ENCODE results near the gene CIRBP.

The CIRBP gene

DNA sequence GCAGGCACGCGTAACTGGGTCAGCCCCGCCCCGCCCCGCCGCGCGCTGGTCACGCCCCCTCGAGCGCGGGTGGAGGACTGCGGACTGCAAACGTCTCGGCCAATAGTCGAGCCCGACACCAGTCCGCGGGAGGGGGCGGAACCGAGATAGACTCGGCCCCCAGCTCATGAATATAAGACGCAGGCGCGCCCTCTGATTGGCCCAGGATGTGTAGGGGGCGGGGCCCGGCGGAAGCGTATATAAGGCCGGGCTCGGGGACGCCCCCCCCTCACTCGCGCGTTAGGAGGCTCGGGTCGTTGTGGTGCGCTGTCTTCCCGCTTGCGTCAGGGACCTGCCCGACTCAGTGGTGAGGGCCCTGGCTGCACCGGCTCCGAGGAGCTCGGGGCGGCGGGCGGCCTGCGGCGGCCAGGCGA is at the start of gene CIRBP:
CIRBP (plus strand) TSS at position 268 of the 413 bp plus-strand sequence. CDS start 1,602 bp downstream, outside the sequence.
- peak; percentile 99 for DNase-seq

DNA sequence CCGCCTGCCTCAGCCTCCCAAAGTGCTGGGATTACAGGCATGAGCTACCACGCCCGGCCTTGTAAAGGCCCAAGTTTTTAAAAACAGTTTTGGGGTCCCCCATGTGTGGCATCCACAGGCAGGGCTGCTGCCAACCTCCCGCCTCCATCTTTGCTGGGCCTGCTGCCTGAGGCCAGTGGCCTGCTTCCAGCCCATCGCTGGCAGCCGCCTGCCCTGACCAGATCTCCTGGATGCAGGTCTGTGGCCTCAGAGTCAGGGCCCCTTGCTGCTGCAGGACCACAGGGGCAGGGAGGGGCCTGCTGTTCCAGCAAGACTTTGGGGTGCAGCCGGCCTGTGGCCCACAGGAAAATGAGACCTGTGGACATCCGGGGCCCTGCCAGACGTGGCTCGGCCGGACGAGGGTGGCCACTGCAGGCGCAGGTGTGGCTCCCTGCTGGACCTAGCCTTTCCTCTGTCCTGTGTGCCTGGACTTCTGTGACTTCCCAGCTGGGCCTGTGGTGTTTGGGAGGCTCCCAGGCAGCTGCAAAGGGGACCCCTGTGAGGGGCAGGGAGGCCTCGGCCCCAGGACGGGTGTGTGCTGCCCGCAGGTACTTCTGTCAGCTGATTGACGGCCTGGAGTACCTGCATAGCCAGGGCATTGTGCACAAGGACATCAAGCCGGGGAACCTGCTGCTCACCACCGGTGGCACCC is 49.2 kb upstream of the CIRBP start:
- no peak for DNase-seq

DNA sequence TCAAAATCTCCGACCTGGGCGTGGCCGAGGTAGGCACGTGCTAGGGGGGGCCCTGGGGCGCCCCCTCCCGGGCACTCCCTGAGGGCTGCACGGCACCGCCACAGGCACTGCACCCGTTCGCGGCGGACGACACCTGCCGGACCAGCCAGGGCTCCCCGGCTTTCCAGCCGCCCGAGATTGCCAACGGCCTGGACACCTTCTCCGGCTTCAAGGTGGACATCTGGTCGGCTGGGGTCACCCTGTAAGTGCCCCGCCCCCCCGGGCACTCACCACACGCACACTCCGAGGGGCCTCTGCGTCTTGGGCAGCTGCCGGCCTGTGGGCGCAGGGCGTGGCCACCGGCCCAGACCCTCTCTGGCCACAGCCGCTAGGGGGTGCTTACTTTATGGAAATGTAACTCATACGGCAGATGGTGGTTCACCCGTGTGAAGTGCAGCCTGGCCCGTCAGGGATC is 48.6 kb upstream of the CIRBP start:
- DNase-seq, result no peak

DNA sequence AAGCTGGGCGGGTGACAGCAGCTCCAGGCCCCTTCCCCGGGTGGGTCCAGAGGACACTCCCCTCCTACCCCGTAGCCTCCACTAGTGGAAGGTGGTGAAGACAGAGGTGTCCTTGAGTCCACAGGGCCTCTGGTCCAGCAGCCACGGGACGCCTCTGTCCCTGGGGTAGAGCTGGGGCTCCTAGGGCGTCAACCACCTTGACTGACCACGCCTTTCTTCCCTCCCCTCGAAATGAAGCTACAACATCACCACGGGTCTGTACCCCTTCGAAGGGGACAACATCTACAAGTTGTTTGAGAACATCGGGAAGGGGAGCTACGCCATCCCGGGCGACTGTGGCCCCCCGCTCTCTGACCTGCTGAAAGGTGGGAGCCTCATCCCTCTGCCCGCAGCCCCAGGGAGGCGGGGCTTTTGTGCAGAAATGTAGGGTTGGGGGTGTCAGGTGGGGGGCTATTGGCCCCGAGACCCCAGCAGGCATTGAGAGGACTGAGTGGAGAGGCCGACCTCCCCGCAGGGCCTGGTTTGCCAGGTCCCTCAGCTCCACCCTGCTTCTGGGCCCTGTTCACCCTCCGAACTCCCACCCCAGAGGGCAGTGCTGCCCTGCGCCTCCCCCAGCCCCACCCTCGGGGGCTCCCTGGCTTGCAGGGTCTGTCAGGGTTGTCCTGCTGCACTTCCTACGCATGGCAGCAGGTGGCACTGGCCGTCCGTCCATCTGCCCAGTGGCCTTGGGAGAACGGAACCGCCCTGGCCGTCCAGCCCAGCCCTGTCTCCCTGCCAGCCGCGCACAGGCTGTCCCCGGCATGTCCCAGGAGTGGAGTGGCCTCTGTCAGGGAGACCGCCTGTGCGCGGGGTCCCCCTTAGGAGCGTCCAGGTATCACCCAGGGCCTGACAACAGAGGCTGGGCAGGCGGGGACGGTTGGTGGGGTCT is 47.9 kb upstream of the CIRBP start:
- no peak for DNase-seq

DNA sequence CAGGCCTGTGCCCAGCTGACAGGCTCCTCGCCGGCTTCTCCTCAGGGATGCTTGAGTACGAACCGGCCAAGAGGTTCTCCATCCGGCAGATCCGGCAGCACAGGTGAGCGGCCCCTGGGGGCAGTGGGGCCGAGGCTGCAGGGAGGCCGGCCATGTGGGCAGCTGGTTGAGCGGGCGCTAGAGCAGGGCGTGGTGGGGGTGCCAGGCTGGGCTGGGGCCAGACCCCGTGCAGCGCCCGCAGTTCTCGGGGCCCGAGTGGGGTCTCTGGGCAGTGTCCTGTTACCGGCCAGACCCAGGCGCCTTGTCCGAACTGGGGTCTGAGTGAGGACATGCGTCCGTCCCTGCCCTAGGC is 47.3 kb upstream of the CIRBP start:
- no peak for DNase-seq

DNA sequence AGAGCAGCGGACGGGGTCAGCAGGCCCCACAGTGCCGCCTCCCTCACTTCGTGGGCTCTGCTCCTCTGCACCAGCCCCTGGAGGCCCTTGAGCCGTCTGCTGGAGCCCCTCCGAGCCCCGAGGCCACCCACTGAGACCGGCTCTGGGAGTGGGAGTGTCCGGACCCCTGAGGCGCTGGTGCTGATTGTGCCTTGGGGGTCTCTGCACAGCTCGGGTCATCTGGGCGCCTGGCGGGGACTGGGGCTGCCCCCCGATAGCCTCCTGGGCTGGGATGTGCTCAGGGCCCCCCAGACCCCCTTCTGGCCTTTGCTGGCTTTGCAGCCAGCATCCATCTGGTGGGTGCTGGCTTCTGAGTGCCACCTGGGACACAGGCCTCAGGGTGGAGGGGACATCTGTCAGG is 46.7 kb upstream of the CIRBP start:
- no peak for DNase-seq

DNA sequence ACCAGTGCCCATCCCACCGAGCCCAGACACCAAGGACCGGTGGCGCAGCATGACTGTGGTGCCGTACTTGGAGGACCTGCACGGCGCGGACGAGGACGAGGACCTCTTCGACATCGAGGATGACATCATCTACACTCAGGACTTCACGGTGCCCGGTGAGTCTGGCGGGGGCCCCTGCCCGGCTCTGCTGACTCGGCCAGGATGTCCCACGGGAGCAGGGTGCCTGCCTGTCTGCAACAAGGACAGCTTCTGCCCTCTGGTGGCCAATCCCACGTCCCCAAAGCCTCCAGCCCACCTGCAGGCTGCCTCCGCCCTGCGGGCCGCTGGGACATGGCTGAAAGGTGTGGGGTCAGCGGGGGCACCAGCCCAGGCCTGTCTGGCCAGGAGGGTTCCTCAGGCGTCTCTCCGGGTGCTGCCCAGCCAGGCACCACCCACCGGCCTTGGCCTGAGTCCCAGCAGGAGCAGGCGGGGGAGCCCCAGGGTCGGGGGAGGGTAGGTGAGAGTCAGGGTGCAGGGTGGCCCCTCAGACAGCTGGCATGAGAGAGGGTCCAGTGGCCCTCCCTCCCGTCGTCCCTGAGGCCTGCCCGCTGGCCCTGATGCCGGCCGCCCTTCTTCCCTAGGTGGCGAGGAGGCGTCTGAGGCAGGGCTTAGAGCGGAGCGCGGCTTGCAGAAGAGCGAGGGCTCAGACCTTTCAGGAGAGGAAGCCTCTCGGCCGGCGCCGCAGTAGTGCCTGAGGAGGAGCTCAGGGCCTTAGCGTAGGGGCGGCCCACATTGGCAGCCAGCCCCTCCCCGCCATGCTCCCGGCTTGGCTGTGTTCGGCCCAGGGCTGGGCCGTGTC is 45.9 kb upstream of the CIRBP start:
- DNase-seq, result peak; percentile 26

DNA sequence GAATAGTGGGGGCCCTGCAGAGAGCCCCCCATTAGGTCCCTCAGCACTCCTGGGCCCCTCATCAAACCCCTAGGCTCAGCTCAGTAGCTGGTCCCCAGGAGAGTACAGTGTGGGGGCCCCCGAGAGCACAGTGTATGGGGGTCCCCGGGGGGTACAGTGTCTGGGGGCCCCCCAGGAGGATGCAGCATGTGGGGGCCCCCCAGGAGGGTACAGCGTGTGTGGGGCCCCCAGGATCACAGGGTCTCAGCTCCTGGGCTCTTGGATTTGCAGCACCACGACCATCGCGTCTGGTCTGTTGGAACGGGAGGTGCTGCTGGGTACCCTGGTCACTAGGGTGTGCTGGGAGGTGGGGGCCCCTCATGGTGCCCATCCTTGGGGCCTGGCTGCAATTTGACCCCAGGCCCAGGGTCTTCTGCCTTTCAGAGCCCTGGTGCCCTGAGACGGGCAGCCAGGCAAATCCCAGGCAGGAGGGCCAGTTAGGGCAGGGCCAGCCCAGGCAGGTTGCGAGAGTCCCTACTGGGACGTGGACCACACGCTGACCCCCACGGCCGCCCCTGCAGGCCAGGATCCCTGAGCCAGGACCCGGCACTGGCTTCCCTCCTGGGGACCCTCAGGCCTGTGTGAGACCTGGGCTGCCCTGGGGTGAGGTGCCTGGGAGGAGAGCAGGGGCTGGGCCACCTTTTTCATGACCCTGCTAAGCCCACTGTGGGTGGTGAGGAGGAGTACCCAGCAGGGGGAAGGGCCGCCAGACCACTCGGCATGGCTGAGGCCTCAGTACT is 44.9 kb upstream of the CIRBP start:
- no peak for DNase-seq

DNA sequence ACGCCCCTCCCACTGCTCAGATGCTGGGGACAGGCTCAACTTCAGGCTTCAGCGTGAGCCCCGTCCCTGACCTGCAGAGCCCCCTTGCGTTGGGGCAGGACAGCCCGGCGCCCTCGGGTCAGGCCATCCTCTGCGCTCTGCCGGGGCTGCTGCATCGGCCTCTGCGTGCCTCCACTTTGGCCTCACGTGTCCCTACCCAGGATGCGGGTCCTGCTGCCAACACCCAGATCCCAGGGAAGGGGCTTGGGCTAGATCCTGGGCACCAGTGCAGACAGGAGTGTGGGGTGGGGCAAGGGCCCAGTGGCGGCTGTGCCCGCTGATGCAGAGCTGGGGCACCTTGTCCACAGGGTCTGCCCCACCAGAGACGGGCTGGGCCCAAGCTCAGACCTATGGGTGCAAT is 44.3 kb upstream of the CIRBP start:
- no peak for DNase-seq

DNA sequence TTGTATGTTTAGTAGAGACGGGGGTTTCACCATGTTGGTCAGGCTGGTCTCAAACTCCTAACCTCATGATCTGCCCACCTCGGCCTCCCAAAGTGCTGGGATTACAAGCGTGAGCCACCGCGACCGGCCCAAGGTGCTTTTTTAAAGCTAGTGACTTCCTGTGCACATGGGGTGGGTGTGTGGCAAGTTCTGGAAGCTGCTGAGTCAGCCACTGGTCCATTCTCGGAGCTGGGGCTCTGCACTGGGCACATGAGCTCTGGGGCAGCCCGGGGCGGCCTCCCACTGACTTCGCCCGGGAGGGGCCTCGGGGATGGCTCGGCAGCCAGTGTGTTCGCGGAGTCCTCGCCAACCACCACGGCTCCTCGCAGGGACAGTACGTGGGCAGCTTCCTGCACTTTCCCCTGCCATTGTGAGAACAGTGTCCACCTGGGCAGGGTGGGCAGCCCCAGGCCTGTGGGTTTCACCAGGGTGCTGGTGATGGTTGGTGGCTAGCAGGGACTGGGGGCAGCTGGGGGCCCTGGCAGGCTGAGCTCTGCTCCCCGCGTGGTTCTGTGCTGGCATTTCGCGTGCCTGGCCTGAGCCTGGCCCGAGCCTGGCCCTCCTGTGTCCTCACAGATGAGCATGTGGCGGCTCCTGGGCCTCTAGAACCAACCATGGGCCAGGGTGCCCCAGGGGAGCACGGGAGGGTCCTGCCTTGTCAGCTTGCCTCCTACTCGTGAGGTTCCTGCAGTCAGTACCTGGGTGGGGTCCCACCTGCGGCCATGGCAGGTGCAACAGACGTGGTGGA is 43.5 kb upstream of the CIRBP start:
- DNase-seq, result no peak

DNA sequence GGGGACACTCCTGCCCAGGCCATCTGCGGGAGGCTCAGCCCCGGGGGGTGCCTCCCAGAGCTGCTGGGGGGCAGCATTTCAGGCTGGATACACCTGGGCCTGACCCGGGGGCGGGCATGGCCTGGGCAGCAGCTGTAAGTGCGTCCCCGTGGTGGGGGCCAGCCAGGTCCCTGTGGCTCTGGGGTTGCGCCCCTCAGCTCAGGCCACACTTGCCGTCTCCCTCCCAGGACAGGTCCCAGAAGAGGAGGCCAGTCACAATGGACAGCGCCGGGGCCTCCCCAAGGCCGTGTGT is 43.0 kb upstream of the CIRBP start:
- DNase-seq, result no peak

DNA sequence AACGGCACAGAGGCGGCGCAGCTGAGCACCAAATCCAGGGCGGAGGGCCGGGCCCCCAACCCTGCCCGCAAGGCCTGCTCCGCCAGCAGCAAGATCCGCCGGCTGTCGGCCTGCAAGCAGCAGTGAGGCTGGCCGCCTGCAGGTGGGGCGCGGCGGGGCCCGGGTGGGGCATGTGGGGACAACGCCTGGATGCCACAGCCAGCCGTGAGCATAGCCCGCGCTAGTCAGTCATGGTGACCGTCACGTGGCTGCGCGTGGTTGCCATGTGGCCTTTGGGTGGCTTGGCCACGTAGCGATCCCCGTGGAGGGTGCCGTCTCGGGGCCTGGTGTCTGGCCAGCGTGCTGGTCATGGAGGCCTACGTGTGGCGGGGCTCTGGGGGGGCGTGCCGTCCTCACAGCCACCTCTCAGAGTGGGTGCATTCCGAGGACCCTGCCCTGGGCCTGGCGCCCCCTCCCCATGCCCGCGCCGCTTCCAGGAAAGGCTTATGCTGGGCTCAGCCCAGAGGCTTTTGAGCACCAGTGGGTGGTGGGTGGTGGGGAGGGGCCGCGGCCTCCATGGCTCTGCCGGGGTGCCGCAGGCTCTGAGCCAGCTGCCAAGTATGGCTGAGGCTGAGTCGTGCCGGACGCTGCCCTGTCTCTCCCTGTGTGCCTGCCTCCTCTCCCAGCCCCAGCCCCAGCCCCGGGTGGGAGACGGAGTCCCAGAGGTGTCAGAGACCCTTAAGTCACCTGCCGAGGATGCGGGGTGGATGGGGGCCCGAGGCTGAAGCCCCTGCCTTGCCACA is 42.4 kb upstream of the CIRBP start:
- DNase-seq, result no peak

DNA sequence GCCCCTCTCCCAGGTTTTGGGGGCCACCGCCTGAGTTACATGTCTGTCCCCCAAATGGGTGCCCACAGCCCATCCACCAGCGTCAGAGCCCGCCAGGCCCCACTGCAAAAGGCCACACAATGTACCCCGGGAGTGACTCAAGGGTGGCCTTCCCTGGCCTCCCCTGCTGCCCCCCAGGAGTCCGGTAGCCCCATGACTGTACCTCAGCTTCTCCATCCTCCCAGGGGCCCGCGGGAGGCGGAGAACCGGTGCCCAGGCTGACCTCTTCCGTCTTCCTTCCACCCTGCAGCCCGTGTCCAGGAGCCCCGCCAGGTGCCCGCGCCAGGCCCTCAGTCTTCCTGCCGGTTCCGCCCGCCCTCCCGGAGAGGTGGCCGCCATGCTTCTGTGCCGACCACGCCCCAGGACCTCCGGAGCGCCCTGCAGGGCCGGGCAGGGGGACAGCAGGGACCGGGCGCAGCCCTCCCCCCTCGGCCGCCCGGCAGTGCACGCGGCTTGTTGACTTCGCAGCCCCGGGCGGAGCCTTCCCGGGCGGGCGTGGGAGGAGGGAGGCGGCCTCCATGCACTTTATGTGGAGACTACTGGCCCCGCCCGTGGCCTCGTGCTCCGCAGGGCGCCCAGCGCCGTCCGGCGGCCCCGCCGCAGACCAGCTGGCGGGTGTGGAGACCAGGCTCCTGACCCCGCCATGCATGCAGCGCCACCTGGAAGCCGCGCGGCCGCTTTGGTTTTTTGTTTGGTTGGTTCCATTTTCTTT is 41.7 kb upstream of the CIRBP start:
- no peak for DNase-seq

DNA sequence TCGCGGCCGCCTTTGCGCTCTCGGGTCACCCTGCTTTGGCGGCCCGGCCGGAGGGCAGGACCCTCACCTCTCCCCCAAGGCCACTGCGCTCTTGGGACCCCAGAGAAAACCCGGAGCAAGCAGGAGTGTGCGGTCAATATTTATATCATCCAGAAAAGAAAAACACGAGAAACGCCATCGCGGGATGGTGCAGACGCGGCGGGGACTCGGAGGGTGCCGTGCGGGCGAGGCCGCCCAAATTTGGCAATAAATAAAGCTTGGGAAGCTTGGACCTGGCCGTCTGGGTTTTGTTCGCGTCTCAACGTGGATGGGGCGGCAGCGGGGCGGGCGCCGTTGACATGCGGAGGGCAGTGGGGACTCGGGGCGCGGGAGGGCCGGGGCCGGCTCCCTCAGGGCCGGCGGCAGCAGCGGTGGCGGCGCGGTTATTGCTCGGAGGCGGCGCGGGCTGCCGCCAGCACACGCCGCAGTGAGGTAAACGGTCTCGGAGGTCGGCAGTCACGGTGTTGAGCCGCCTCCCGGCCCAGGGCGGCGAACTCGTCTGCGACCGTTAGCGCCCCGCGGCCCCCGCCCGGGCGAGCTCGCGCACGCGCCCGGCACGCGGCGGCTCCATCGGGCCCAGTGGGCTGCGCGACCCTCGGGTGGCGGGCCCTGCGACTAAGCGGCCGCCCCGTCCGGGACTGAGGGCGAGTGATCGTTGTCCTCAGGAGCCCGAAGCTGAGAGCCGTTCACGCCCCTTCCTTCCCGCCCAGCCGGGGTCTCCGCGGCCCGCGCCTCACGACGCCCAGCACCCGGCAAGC is 40.8 kb upstream of the CIRBP start:
- no peak for DNase-seq

DNA sequence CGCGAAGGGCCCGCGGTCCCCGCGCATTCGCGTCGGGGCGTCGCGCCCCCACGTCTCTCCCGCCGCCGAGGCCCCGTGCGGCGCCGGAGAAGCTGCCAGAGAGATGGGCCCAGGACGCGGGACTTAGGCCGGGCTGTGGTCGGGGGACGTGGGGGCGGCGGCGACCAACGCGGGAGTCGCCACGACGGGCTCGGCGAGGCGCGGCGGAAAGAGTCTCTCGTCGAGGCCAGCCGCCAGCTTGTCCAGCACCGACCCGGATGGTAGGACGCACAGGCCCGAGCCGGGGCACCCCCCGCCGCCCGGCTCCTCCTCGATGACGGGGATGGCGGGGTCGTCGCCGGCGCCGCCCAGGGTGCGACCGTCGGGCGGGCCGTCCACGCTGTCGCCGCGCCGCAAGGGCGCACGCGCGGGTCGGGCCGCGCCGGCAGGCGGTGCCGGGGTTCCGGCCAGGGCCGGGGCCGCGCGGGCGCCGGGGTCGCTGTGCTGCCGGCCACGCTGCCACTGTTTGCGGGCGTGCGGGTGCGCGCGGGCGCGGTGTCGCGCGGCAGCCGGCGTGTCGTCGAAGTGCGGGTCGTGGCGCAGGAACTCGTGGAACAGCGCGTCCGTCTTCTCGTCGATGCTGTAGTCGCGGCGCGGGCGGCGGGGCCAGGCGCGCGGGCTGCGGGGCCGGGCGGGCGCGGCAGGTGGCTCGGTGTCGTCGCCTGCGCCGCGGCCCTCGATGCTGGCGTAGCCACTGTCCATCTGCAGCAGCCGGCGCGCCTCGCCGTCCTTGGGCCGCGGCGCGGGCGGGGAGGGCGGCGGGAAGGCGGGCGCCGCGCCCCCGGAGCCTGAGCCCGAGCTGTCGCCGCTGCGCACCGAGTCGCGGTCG is 39.8 kb upstream of the CIRBP start:
- DNase-seq, result no peak

DNA sequence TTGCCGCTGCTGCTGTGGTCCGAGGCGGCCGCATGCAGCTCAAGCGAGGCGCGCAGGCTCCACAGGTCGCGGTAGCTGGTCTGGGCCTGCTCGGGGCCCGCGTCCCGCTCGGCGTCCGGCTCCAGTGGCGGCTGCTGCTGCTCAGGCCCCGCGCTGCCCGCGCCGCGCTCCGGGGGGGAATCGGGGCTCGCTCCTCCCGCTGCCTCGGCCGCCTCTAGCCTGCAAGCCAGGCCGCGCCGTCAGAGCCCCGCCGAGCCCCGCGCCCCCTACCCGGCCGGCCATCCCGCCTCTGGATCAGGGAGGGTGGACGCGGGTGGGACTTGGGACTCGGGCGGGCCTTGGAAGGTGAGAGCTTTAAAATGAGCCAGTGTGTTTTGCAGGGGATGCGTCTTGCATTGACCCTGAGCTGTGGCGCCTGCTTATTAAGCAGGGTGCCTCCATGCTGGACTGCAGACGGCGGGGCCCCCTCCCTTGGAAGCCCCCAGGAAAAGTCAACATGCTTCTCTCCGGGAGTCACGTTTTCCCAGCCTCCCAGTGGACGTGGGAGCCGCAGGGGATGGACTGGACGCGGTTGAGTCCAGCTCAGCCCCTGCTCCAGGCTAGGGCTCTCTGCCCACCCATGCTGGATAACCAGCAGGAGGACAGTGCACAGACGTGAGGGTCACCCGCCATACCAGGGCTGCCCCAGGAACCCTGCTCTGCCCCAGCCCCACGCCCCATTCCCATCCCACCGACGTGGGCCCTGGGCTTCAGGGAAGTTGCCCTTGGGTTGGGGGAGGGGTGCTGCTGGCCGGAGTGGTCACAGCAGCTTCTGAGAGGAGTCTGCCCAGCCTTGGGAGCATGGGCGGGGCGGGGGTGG is 39.0 kb upstream of the CIRBP start:
- no peak for DNase-seq

DNA sequence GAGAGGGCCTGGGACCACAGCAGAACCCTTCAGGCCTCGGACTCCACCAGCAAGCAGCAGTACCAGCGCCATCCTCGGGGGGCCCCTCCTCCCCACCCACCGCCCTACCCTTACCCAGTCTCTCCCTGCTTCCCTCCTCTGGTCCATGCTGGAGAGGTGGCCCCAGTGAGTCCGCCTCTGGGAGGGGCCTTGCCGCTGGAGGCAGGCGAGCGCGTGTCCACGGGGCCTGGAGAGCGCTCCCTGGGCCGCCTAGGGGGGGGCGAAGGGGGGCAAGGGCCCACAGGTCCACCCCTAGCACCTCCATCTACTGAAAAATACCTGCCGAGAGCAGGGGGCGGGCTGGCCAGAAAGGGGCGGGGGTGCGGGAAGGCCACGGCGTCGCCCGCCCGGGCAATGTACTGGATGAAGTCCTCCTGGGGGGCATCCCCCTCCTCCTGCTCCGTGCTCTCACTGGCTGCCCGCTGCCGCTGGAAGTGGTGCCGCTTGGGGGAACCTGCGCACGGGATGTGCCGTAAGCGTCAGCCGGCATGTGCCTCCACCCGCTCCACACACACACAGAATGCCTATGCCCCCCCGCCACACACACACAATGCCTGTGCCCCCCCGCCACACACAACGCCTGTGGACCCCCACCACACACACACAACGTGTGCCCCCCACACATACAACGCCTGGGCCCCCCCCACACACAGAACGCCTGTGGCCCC is 38.2 kb upstream of the CIRBP start:
- DNase-seq, result no peak
